PC-3 (cell line): ENCODE measurements around the gene GALNT18. TPM values are rescaled to one million over a fixed set of nuclear protein-coding genes. Genes with fewer than 3 reads are reported as not detected.

Experiments used
- ATAC-seq: fragments of 200-7000 bp; cut with Tn5 transposase; 2 replicates; pipeline ENCODE4 v1.9.1; 2020; ENCODE audit warnings: mild to moderate bottlenecking, moderate library complexity
- BruUV-seq: library from RNA; stranded (reverse); fragments of 400-500 nt; replicated peaks from 2 replicates; lab custom pipeline; 2021; lab: Mats Ljungman, UMichigan
- CTCF ChIA-PET: fragments of 300-600 bp; sonication (Branson Sonifier 250); formaldehyde crosslinking; loops from one replicate; lab custom pipeline; 2022; ENCODE audit warnings: antibody characterized with exemption; lab: Charles Lee
- POLR2A ChIA-PET: fragments of 300-600 bp; sonication (Branson Sonifier 250); formaldehyde crosslinking; loops from one replicate; lab custom pipeline; 2022; ENCODE audit warnings: antibody characterized with exemption; ENCODE audit not compliant: unreplicated experiment; lab: Charles Lee
- DNase-seq: peaks from one replicate; pipeline ENCODE4 v3.0.0-alpha.2; 2015
- H2AFZ ChIP-seq: fragments of 300-600 bp; sonication (generic); 2 replicates; pipeline ENCODE4 v1.6.0; 2016; ENCODE audit warnings: antibody characterized with exemption, low read length
- H3F3A ChIP-seq: fragments of 300-600 bp; sonication (generic); one replicate; pipeline ENCODE4 v1.6.0; 2017; ENCODE audit warnings: antibody characterized with exemption, low read length, control low read depth, mild to moderate bottlenecking; ENCODE audit not compliant: unreplicated experiment
- H3K27ac ChIP-seq: fragments of 300-600 bp; sonication (generic); 2 replicates; pipeline ENCODE4 v1.5.1; 2016; ENCODE audit warnings: mild to moderate bottlenecking, low read length
- H3K27me3 ChIP-seq: fragments of 300-600 bp; sonication (generic); 2 replicates; pipeline ENCODE4 v1.6.1; 2016; ENCODE audit warnings: low read length, mixed read lengths
- H3K36me3 ChIP-seq: fragments of 300-600 bp; sonication (generic); 2 replicates; pipeline ENCODE4 v1.6.1; 2016; ENCODE audit warnings: low read depth, mixed run types, low read length, mixed read lengths
- H3K4me1 ChIP-seq: fragments of 300-600 bp; sonication (generic); 2 replicates; pipeline ENCODE4 v1.5.1; 2016; ENCODE audit warnings: low read length; ENCODE audit not compliant: insufficient read depth
- H3K4me2 ChIP-seq: fragments of 300-600 bp; sonication (generic); 2 replicates; pipeline ENCODE4 v1.6.0; 2016; ENCODE audit warnings: low read length
- H3K4me3 ChIP-seq: fragments of 300-600 bp; sonication (generic); 2 replicates; pipeline ENCODE4 v1.5.1; 2016; ENCODE audit warnings: mild to moderate bottlenecking, low read length, mixed read lengths
- H3K79me2 ChIP-seq: fragments of 300-600 bp; sonication (generic); 2 replicates; pipeline ENCODE4 v1.6.1; 2017; ENCODE audit warnings: low read length, mixed read lengths
- H3K9ac ChIP-seq: fragments of 300-600 bp; sonication (generic); 2 replicates; pipeline ENCODE4 v1.6.0; 2016; ENCODE audit warnings: mild to moderate bottlenecking, low read length
- H3K9me2 ChIP-seq: fragments of 300-600 bp; sonication (generic); replicated peaks from 2 replicates; pipeline ENCODE4 v1.6.1; 2016; ENCODE audit warnings: mixed run types, low read length, mixed read lengths
- H3K9me3 ChIP-seq: fragments of 300-600 bp; sonication (generic); 2 replicates; pipeline ENCODE4 v1.6.1; 2016; ENCODE audit warnings: low read length, mixed read lengths
- H4K20me1 ChIP-seq: fragments of 300-600 bp; sonication (generic); 2 replicates; pipeline ENCODE4 v1.6.1; 2016; ENCODE audit warnings: low read length, mixed read lengths
- EZH2 ChIP-seq: fragments of 300-600 bp; sonication (generic); IDR thresholded peaks from one replicate; pipeline ENCODE4 v1.6.1; 2017; ENCODE audit warnings: antibody characterized with exemption, mild to moderate bottlenecking, low read length; ENCODE audit not compliant: unreplicated experiment
- EZH2phosphoT487 ChIP-seq: fragments of 300-600 bp; sonication (generic); IDR thresholded peaks from 2 replicates; pipeline ENCODE4 v1.6.1; 2018; ENCODE audit warnings: mild to moderate bottlenecking, antibody characterized with exemption, low read length, borderline replicate concordance
- intact Hi-C: fragments of 100-400 bp; cut with micrococcal nuclease; formaldehyde crosslinking; loops from 2 replicates; pipeline ENCODE4 v1.9.0; 2023
- total RNA-seq: library from RNA; depleted of rRNA; stranded (reverse); fragments of >200 nt; gene quantifications from 2 replicates; pipeline ENCODE4 v1.2.3, GENCODE V29; 2014
- TF ChIP-seq, protein P1 (sequence below): fragments of 300-600 bp; sonication (generic); conservative IDR thresholded peaks from 2 replicates; pipeline ENCODE4 v1.5.1; 2017; ENCODE audit warnings: antibody characterized with exemption, low read depth, mild to moderate bottlenecking, low read length

Gene GALNT18
- total RNA-seq, 1 experiment from 2014 or later = 34.5 TPM

DNA sequence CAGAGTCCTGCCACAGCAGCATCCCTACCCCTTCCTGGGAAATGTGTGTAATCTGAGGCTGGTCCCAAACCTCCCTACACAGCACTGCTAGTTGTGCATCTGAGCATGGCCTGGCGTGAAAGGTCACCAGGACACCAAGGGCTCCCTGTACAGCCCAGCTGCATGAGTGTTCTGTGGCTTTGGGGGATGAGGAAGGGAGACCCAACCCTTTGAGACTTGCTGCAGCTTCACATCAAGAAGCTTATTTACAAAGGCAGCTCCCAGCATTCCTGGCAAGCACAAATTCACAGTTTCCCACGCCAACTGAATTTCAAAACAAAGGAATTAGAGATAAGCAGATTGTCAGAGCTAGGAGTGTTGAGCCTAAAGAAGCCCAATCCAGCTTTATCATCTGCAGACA, 301.0 kb downstream of the GALNT18 start:
- ATAC-seq = no peak
- no peak overlapping the region for H2AFZ ChIP-seq
- CTCF ChIA-PET = no interaction called here

DNA sequence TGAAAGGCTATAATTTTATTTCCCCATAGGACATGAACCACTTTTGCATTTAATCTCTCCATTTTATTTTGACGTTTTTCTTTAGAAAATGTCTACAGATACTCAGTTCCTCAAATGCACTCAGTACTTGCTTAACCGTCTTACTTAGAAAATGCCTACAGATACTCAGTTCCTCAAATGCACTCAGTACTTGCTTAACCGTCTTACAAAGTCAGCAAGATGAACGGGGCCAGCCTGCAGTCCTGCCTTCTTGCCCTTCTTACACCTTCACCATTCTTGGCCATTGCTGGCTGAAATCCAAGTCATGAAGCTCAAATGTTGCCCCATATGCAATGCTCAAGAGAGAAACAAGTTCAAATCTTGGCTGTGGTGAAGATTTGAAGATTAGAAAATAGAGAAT, 302.8 kb downstream of the GALNT18 start:
- intact Hi-C loops = no loop called here
- Histone ChIP-seq H3K27me3 (no peaks in the 10 kb centered on the region), H3K9me2 (no peaks in the 10 kb centered on the region), H4K20me1 (no peaks in the 10 kb centered on the region), H3K4me1 (peaks cover 2% of the 10 kb centered on the region; the same call in 1 of the 2 replicates), H3K4me2 (no peak overlapping the region), H2AFZ (no peak overlapping the region), H3K9me3 (no peaks in the 10 kb centered on the region), H3K36me3 (no peaks in the 10 kb centered on the region), H3F3A (no peaks in the 10 kb centered on the region), H3K9ac (no peak overlapping the region), H3K4me3 (no peak overlapping the region), H3K27ac (no peak overlapping the region), H3K79me2 (no peaks in the 10 kb centered on the region)
- ATAC-seq = no peak
- ChIA-PET CTCF (no interaction called here), POLR2A (interaction anchor here (0.6 kb wide), 1 partner anchor 303 kb away, joined by 3 read pairs; the partner anchor contains the start of gene GALNT18)
- TF ChIP-seq, protein P1, sequence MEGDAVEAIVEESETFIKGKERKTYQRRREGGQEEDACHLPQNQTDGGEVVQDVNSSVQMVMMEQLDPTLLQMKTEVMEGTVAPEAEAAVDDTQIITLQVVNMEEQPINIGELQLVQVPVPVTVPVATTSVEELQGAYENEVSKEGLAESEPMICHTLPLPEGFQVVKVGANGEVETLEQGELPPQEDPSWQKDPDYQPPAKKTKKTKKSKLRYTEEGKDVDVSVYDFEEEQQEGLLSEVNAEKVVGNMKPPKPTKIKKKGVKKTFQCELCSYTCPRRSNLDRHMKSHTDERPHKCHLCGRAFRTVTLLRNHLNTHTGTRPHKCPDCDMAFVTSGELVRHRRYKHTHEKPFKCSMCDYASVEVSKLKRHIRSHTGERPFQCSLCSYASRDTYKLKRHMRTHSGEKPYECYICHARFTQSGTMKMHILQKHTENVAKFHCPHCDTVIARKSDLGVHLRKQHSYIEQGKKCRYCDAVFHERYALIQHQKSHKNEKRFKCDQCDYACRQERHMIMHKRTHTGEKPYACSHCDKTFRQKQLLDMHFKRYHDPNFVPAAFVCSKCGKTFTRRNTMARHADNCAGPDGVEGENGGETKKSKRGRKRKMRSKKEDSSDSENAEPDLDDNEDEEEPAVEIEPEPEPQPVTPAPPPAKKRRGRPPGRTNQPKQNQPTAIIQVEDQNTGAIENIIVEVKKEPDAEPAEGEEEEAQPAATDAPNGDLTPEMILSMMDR = no peak
- TF ChIP-seq EZH2phosphoT487 (no peak), EZH2 (no peak)
- BruUV-seq = no TSS peak
- DNase-seq = no peak

More for the DNA sequence above, 301.0 kb downstream of the GALNT18 start:
- H3K27me3 ChIP-seq = no peaks in the 10 kb centered on the region
- no peaks in the 10 kb centered on the region for H4K20me1 ChIP-seq
- H3K4me2 ChIP-seq = no peak overlapping the region
- H3K9ac ChIP-seq = no peak overlapping the region
- DNase-seq = no peak
- H3K9me2 ChIP-seq = no peaks in the 10 kb centered on the region
- intact Hi-C loops = no loop called here
- no peaks in the 10 kb centered on the region for H3K79me2 ChIP-seq
- no peaks in the 10 kb centered on the region for H3K36me3 ChIP-seq
- H3K4me1 ChIP-seq = no peaks in the 10 kb centered on the region
- TF ChIP-seq, protein P1 = no peak
- TF ChIP-seq EZH2phosphoT487 (no peak), EZH2 (no peak)
- H3F3A ChIP-seq = no peaks in the 10 kb centered on the region
- no peak overlapping the region for H3K4me3 ChIP-seq
- no peaks in the 10 kb centered on the region for H3K9me3 ChIP-seq
- H3K27ac ChIP-seq = no peak overlapping the region
- no TSS peak for BruUV-seq
- POLR2A ChIA-PET = no interaction called here

DNA sequence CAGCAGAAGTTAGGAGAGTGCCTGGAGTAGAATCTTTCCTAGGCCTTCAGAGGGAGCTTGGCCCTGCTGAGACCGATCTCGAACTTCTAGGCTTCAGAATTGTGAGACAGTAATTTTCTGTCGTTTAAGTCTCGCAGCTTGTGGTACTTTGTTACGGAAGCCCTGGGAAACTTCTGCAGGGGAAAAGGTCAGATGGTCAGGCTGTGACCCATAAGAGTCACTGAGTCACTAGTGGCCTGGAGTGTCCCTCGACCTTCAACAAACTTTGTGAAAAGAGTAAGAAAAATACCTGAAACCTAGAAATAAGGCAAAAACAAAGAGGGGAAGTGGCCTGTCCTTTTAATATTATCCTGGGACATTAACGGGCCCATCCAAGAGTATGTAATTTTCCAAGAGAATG, 303.3 kb downstream of the GALNT18 start:
- Histone ChIP-seq H3K4me3 (no peak overlapping the region), H4K20me1 (no peaks in the 10 kb centered on the region), H2AFZ (no peak overlapping the region), H3K79me2 (no peaks in the 10 kb centered on the region), H3F3A (no peaks in the 10 kb centered on the region), H3K9me2 (no peaks in the 10 kb centered on the region), H3K9ac (no peak overlapping the region), H3K27ac (no peak overlapping the region), H3K9me3 (no peaks in the 10 kb centered on the region), H3K4me2 (no peak overlapping the region), H3K27me3 (no peaks in the 10 kb centered on the region), H3K36me3 (no peaks in the 10 kb centered on the region), H3K4me1 (peaks cover 7% of the 10 kb centered on the region)
- no peak for TF ChIP-seq EZH2phosphoT487
- TF ChIP-seq, protein P1 = no peak
- TF ChIP-seq EZH2 = no peak
- ChIA-PET CTCF (no interaction called here), POLR2A (interaction anchor here (0.6 kb wide), 1 partner anchor 303 kb away, joined by 3 read pairs; the partner anchor contains the start of gene GALNT18)
- DNase-seq = no peak
- intact Hi-C loops = no loop called here
- no peak for ATAC-seq
- no TSS peak for BruUV-seq
